ENCODE measurements around the gene TRIM62.

- no peak for TF ChIP-seq CTCF (IDR thresholded peaks at IDR 0.05)
- no peak for TF ChIP-seq POLR2A (IDR thresholded peaks at IDR 0.05)
Measured at GRCh38 chr1:33147997-33148314, 33.9 kb downstream of the TRIM62 start.
